Measurements from ENCODE around the gene PPP1R1C.

The PPP1R1C gene

DNA sequence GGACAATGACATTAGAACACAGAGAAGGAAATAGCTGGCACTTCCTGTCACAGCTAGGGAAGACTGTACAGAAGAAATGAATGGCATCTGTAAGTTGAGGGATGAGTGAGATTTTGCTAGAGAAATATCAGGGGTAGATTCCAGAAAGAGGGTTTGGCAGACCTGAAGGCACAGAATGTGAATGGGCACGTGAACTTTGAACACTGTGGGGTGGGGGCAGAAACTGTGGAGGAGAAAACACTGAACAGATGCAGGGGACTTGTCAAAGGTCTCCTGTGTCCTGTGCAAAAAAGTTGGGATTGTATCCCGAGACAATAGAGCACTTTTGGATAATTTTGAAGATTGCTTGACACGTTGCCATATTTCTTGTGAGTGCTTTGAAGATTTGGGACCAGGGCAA, 88.0 kb downstream of the PPP1R1C start:
- Histone ChIP-seq H3K4me1 (ENCODE audit: insufficient read depth, insufficient read length) (no peaks in the 10 kb centered on the region), H3K27me3 (ENCODE audit: insufficient read depth, insufficient read length) (no peaks in the 10 kb centered on the region), H3K9me3 (ENCODE audit: insufficient read depth, low read length) (no peaks in the 10 kb centered on the region), H3K36me3 (ENCODE audit: insufficient read depth, insufficient read length, low read length) (no peaks in the 10 kb centered on the region), H3K4me3 (ENCODE audit: insufficient read length, low read depth) (no peak overlapping the region), H3K9ac (ENCODE audit: insufficient read length, low read depth) (no peak overlapping the region)
- no peak for DNase-seq (ENCODE audit: low read depth, low spot score)
- no peak for TF ChIP-seq SUZ12 (IDR thresholded peaks at IDR 0.05; ENCODE audit: extremely low read depth, insufficient read depth, insufficient read length)
- TF ChIP-seq ZNF274 (IDR thresholded peaks at IDR 0.05; ENCODE audit: low read depth, low read length) = no peak
- TF ChIP-seq YY1 (IDR thresholded peaks at IDR 0.05; ENCODE audit: insufficient read depth, insufficient read length) = no peak

DNA sequence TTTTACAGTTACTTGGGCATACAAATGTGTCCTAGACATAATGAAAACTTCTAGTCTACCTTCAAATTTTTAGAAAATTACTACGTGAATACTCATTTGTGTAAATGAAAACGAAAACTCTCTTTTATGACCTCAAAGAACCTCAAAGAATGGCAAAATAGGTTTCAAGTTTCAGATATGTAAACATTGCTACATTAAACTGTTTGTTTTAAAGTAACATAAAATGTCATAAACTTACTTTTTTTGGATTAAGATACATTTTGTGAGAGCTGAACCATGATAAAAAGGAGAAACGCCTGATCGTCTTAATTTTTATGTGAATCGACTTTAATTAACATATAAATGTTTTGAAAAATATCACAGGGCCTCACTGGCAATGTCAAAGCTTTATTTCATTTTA, 91.4 kb downstream of the PPP1R1C start:
- no peak for TF ChIP-seq YY1 (IDR thresholded peaks at IDR 0.05; ENCODE audit: insufficient read depth, insufficient read length)
- TF ChIP-seq SUZ12 (IDR thresholded peaks at IDR 0.05; ENCODE audit: extremely low read depth, insufficient read depth, insufficient read length) = no peak
- no peak for TF ChIP-seq ZNF274 (IDR thresholded peaks at IDR 0.05; ENCODE audit: low read depth, low read length)

GRCh38 chr2:182077448-182078142, 91.9 kb downstream of the PPP1R1C start:
- no peak overlapping the region for H3K4me3 ChIP-seq (ENCODE audit: insufficient read length, low read depth)
- H3K9me3 ChIP-seq (ENCODE audit: insufficient read depth, low read length) = no peaks in the 10 kb centered on the region
- peak; percentile 63 for DNase-seq (ENCODE audit: low read depth, low spot score)
- no peak for TF ChIP-seq YY1 (IDR thresholded peaks at IDR 0.05; ENCODE audit: insufficient read depth, insufficient read length)
- TF ChIP-seq ZNF274 (IDR thresholded peaks at IDR 0.05; ENCODE audit: low read depth, low read length) = no peak
- no peak for TF ChIP-seq SUZ12 (IDR thresholded peaks at IDR 0.05; ENCODE audit: extremely low read depth, insufficient read depth, insufficient read length)
- H3K36me3 ChIP-seq (ENCODE audit: insufficient read depth, insufficient read length, low read length) = no peaks in the 10 kb centered on the region
- no peaks in the 10 kb centered on the region for H3K4me1 ChIP-seq (ENCODE audit: insufficient read depth, insufficient read length)
- H3K27me3 ChIP-seq (ENCODE audit: insufficient read depth, insufficient read length) = no peaks in the 10 kb centered on the region
- no peak overlapping the region for H3K9ac ChIP-seq (ENCODE audit: insufficient read length, low read depth)

More for the DNA sequence above, 91.4 kb downstream of the PPP1R1C start:
- no peaks in the 10 kb centered on the region for H3K36me3 ChIP-seq (ENCODE audit: insufficient read depth, insufficient read length, low read length)
- H3K9ac ChIP-seq (ENCODE audit: insufficient read length, low read depth) = no peak overlapping the region
- H3K4me3 ChIP-seq (ENCODE audit: insufficient read length, low read depth) = no peak overlapping the region
- no peak for DNase-seq (ENCODE audit: low read depth, low spot score)
- H3K27me3 ChIP-seq (ENCODE audit: insufficient read depth, insufficient read length) = no peaks in the 10 kb centered on the region
- H3K4me1 ChIP-seq (ENCODE audit: insufficient read depth, insufficient read length) = no peaks in the 10 kb centered on the region
- no peaks in the 10 kb centered on the region for H3K9me3 ChIP-seq (ENCODE audit: insufficient read depth, low read length)

- TF ChIP-seq SUZ12 (IDR thresholded peaks at IDR 0.05; ENCODE audit: extremely low read depth, insufficient read depth, insufficient read length) (no peak), YY1 (IDR thresholded peaks at IDR 0.05; ENCODE audit: insufficient read depth, insufficient read length) (no peak), ZNF274 (IDR thresholded peaks at IDR 0.05; ENCODE audit: low read depth, low read length) (no peak)
- no peak overlapping the region for H3K4me3 ChIP-seq (ENCODE audit: insufficient read length, low read depth)
- DNase-seq (ENCODE audit: low read depth, low spot score) = no peak
Measured at GRCh38 chr2:182078988-182079602, 93.4 kb downstream of the PPP1R1C start.

GRCh38 chr2:182080493-182080892, 94.8 kb downstream of the PPP1R1C start:
- no peak overlapping the region for H3K9ac ChIP-seq (ENCODE audit: insufficient read length, low read depth)
- H3K4me1 ChIP-seq (ENCODE audit: insufficient read depth, insufficient read length) = no peaks in the 10 kb centered on the region
- H3K4me3 ChIP-seq (ENCODE audit: insufficient read length, low read depth) = no peak overlapping the region
- H3K36me3 ChIP-seq (ENCODE audit: insufficient read depth, insufficient read length, low read length) = no peaks in the 10 kb centered on the region
- no peaks in the 10 kb centered on the region for H3K27me3 ChIP-seq (ENCODE audit: insufficient read depth, insufficient read length)
- TF ChIP-seq YY1 (IDR thresholded peaks at IDR 0.05; ENCODE audit: insufficient read depth, insufficient read length) = no peak
- no peak for TF ChIP-seq SUZ12 (IDR thresholded peaks at IDR 0.05; ENCODE audit: extremely low read depth, insufficient read depth, insufficient read length)
- TF ChIP-seq ZNF274 (IDR thresholded peaks at IDR 0.05; ENCODE audit: low read depth, low read length) = no peak
- H3K9me3 ChIP-seq (ENCODE audit: insufficient read depth, low read length) = no peaks in the 10 kb centered on the region
- no peak for DNase-seq (ENCODE audit: low read depth, low spot score)

More at GRCh38 chr2:182078988-182079602, 93.4 kb downstream of the PPP1R1C start:
- no peaks in the 10 kb centered on the region for H3K27me3 ChIP-seq (ENCODE audit: insufficient read depth, insufficient read length)
- H3K36me3 ChIP-seq (ENCODE audit: insufficient read depth, insufficient read length, low read length) = no peaks in the 10 kb centered on the region
- H3K9ac ChIP-seq (ENCODE audit: insufficient read length, low read depth) = no peak overlapping the region
- H3K4me1 ChIP-seq (ENCODE audit: insufficient read depth, insufficient read length) = no peaks in the 10 kb centered on the region
- H3K9me3 ChIP-seq (ENCODE audit: insufficient read depth, low read length) = no peaks in the 10 kb centered on the region

DNA sequence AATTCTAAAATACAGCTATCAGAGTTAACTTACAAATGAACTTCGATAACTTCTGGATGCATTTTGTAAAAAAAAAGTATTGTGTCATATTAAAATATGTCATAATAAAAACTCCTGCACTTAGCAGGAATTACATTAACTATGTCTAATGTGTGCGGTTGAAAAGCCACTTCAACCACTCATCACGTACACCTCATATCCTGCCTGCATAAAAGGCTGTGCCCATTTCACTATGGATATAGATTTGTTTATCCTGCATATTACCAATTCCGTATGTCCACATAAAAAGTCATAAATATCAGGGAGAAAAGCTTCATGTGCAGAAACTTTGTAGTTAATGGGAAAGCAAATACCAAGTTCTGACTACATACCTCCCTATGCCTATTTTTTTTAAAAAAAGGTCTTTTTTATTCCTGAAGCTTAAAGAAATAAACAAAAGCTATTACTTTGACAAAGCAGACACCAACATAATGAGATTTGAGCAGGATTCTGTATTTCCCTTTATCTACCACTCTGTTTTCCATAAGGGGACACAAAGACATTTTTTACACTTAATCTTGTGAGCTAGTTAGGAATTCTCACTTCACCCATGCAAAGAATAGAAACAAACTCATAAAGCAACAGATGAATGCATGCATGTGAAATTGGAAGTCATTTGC, 96.1 kb downstream of the PPP1R1C start:
- no peaks in the 10 kb centered on the region for H3K4me1 ChIP-seq (ENCODE audit: insufficient read depth, insufficient read length)
- no peaks in the 10 kb centered on the region for H3K36me3 ChIP-seq (ENCODE audit: insufficient read depth, insufficient read length, low read length)
- no peak overlapping the region for H3K9ac ChIP-seq (ENCODE audit: insufficient read length, low read depth)
- no peak for DNase-seq (ENCODE audit: low read depth, low spot score)
- H3K9me3 ChIP-seq (ENCODE audit: insufficient read depth, low read length) = no peaks in the 10 kb centered on the region
- no peak for TF ChIP-seq ZNF274 (IDR thresholded peaks at IDR 0.05; ENCODE audit: low read depth, low read length)
- H3K4me3 ChIP-seq (ENCODE audit: insufficient read length, low read depth) = no peak overlapping the region
- no peaks in the 10 kb centered on the region for H3K27me3 ChIP-seq (ENCODE audit: insufficient read depth, insufficient read length)

DNA sequence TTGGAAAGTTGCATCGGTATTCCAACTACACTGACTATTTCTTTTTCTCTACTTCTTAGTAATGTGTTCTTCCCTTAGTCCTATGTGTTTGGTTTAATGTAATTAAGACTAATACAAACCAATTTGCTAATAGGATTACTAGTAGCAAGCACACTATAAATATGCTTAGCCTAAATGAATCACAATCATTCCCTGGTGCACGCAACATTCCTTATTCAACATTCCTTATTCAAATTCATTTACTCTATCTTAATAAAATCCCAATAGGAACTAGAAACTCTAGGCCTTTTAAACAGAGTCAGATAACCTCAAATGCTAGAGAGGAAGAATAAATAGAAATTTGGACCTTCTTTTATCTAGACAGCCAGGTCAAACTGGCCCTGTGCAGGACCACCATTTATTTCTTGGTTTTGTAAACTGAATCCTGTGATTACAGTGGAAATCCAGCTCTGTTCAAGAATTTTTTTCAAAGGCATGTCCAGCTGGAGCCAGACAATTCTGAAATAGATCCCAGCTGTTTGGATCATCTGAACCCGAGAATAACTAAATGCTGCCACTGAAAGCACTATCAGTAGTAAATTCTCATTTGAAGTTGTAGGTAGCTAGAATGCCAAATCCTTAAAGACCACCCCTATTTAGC, 103.1 kb downstream of the PPP1R1C start:
- H3K9ac ChIP-seq (ENCODE audit: insufficient read length, low read depth) = no peak overlapping the region
- no peaks in the 10 kb centered on the region for H3K36me3 ChIP-seq (ENCODE audit: insufficient read depth, insufficient read length, low read length)
- H3K27me3 ChIP-seq (ENCODE audit: insufficient read depth, insufficient read length) = no peaks in the 10 kb centered on the region
- TF ChIP-seq ZNF274 (IDR thresholded peaks at IDR 0.05; ENCODE audit: low read depth, low read length) (no peak), YY1 (IDR thresholded peaks at IDR 0.05; ENCODE audit: insufficient read depth, insufficient read length) (no peak), SUZ12 (IDR thresholded peaks at IDR 0.05; ENCODE audit: extremely low read depth, insufficient read depth, insufficient read length) (no peak)
- H3K9me3 ChIP-seq (ENCODE audit: insufficient read depth, low read length) = no peaks in the 10 kb centered on the region
- DNase-seq (ENCODE audit: low read depth, low spot score) = no peak
- no peak overlapping the region for H3K4me3 ChIP-seq (ENCODE audit: insufficient read length, low read depth)
- no peaks in the 10 kb centered on the region for H3K4me1 ChIP-seq (ENCODE audit: insufficient read depth, insufficient read length)
